ENCODE measurements around the gene LRG1.

LRG1 gene

DNA sequence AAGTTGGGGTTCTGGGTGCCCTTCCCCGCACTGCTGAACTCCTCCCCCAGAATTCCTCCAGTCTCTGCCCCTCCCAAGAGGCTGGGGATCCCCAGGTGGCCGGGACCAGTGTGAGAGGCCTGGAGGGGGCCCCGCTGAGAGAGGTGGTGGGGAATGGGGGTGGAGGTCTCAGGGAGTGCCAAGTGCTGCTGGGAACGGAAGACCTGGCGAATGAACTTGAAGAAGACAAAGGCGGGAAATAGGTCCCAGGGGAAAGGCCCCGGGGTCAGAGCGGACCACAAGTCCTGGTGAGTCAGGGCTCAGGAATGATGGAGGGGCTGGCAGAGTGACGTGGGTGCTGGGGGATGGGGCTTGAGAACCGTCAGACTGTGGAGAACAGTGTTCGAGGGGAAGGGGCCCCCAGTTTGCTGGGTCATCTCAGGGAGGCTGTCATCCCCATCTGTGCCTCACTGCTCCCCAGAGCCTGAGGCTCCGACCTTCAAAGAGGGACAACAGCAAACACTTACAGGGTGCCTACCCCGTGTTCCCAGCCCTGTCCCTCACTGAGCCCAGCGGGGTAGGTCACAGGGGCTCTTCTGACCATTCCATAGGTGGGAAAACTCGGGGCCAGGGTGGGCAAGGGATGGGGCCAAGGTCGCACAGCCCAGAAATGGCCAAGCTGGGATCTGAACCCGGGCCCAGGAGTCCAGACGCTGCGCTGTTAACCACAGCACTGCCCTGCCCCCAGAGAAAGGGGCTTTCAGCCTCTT, 35.6 kb upstream of the LRG1 start:
- DNase-seq (ENCODE audit: low read depth), result peak; percentile 99
- TF ChIP-seq, protein P1, sequence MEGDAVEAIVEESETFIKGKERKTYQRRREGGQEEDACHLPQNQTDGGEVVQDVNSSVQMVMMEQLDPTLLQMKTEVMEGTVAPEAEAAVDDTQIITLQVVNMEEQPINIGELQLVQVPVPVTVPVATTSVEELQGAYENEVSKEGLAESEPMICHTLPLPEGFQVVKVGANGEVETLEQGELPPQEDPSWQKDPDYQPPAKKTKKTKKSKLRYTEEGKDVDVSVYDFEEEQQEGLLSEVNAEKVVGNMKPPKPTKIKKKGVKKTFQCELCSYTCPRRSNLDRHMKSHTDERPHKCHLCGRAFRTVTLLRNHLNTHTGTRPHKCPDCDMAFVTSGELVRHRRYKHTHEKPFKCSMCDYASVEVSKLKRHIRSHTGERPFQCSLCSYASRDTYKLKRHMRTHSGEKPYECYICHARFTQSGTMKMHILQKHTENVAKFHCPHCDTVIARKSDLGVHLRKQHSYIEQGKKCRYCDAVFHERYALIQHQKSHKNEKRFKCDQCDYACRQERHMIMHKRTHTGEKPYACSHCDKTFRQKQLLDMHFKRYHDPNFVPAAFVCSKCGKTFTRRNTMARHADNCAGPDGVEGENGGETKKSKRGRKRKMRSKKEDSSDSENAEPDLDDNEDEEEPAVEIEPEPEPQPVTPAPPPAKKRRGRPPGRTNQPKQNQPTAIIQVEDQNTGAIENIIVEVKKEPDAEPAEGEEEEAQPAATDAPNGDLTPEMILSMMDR (conservative IDR thresholded peaks at IDR 0.05; ENCODE audit: low read depth, low read length), result no peak
- no peak overlapping the region for H3K4me3 ChIP-seq (ENCODE audit: low read depth, low read length)

DNA sequence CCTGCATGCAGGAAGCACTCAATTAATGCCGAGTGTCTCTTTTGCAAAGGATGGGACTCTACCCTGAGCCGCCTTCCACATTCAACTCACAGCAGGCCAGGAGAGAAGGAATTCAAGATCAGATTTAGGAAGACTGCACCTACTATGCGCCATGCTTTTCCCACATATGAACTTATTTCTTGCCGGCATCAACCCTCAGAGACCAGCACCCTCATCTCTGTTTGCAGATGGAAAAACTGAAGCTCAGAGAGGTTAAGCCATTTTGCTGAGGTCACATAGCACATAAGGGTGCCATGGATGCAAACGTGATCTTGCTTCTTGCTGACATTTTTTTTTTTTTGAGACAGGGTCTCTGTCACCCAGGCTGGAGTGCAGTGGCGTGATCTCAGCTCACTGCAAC, 33.8 kb upstream of the LRG1 start:
- TF ChIP-seq, protein P1 (conservative IDR thresholded peaks at IDR 0.05; ENCODE audit: low read depth, low read length), result no peak
- no peak for DNase-seq (ENCODE audit: low read depth)

DNA sequence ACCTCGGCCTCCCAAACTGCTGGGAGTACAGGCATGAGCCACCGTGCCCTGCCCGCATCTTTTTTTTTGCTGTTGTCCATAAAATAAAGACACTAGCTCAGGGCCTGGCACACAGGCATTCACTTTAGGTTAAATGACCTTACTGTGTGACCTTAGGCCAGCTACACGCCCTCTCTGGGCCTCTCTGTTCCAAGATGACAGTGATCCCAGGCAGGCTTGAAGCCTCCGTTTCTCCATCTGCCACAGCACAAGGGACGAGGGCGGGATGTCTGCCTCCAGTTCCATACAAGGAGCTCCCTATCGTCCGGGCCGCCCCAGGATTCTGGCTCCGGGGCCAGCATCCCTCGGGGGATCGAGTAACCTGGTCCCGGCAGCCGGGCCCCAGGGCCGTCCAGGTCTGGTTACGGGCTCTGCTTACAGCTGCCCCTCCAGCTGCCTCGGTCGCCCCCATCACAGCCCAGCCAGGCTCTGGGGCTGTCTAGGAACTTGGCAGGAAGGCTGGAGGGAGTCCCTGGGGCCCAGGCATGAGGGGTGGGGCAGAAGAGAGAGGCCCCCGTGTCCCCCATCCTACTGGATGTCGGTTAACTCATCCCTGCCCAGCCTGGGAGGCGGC, 31.6 kb upstream of the LRG1 start:
- TF ChIP-seq, protein P1 (conservative IDR thresholded peaks at IDR 0.05; ENCODE audit: low read depth, low read length), result no peak
- no peak for DNase-seq (ENCODE audit: low read depth)
- H3K4me3 ChIP-seq (ENCODE audit: low read depth, low read length), result no peak overlapping the region

More for the DNA sequence above, 33.8 kb upstream of the LRG1 start:
- H3K4me3 ChIP-seq (ENCODE audit: low read depth, low read length), result no peak overlapping the region

DNA sequence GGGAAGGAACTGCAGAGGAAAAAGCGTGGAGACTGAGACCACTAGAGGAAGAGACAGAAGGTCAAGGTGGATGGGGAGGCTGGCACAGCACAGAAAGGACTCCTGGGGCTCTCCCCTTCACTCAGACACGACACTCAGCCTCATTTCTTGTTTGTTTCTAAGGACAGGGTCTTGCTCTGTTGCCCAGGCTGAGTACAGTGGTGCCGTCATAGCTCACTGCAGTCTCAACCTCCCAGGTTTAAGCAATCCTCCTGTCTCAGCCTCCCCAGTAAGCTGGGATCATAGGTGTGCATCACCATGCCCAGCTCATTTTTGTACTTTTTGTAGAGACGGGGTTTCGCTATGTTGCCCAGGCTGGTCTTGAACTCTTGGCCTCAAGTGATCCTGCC, 31.1 kb upstream of the LRG1 start:
- no peak overlapping the region for H3K4me3 ChIP-seq (ENCODE audit: low read depth, low read length)
- TF ChIP-seq, protein P1 (conservative IDR thresholded peaks at IDR 0.05; ENCODE audit: low read depth, low read length), result no peak
- no peak for DNase-seq (ENCODE audit: low read depth)

DNA sequence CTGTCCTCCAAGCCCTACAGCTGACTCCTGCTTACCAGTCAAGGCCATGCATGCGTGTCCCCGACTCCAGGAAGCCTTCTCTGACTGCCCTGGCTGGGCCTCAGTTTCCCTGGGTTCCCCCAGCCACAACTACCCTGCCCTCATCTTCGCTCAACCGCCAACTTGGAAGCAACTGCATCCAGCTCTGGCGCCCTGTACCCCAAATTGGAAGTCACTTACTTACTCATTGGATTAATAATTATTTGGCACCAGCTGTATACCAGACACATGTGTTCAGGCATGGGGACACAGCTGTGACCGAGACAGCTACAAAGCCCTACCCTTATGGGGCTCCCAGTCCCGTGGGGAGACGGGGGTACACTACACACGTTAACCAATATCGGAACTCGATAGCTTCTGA, 30.6 kb upstream of the LRG1 start:
- DNase-seq (ENCODE audit: low read depth), result no peak
- TF ChIP-seq, protein P1 (conservative IDR thresholded peaks at IDR 0.05; ENCODE audit: low read depth, low read length), result no peak
- H3K4me3 ChIP-seq (ENCODE audit: low read depth, low read length), result no peak overlapping the region

DNA sequence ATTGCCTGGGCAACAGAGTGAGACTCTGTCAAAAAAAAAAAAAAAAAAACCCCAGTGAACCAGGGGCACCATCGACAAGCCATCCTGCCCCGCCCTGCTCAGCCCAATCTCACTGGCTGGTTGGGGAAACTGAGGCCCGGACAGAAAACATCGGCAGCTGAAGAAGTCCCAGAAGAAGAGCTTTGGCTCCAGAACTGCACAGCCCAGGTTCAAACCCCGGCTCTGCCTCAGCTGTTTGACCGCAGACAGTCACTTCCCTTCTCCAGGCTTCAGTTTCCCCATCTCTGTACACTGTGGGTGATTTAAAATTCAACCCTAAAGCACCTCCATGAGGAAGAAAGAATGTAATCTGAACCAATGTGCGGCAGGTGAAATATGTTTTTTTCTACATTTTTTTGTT, 29.1 kb upstream of the LRG1 start:
- DNase-seq (ENCODE audit: low read depth), result no peak
- H3K4me3 ChIP-seq (ENCODE audit: low read depth, low read length), result no peak overlapping the region
- TF ChIP-seq, protein P1 (conservative IDR thresholded peaks at IDR 0.05; ENCODE audit: low read depth, low read length), result no peak
